ENCODE measurements around the gene GGCX. TPM values are rescaled to one million over a fixed set of nuclear protein-coding genes. Genes with fewer than 3 reads are reported as not detected.
A peak's percentile ranks its signal among the peaks of the same experiment; 100 is the strongest.

GGCX gene
- total and polyA plus RNA-seq, 2 of the 13 experiments (the other 11 are each of a cell fraction or from before 2014, with no cell fraction given), result 72.5 to 103 TPM

DNA sequence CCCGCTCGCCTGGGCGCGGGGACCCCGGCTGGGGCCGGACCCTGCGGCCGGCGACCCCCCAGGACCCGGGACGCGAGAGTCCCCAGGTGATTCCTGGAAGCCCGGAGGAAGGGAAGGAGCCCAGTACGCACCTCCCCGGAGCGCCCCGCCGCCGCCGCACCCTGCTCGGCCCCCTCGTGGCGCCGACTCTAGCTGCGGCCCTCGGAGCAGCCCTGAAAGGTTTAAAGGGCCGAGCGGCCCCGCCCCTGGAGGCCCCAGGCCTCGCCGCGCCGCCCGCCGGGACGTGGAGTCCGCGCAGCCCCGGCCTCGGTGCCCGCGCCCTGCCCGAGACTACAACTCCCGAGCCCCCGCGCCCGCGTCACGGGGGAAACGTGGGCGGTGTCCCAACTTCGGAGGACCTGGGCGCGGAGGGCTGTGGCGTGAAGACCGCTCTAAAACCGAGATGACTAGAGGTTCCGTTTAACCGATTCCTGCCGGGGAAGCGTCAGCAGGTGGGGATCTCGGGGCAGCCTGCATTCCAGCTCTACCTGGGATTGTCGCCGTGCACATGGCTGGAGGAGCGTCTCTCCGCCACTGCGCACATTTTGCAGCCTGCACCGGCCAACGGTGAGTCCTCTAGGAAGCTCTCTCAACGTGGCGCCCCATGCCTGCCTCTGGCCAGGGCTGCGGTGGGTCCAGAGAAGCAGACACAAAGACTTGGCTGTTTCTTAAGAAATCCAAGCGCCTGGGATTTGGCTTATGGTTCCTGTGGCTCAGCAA lies 41.4 kb upstream of the GGCX start, which contains the start of gene TMEM150A (continued):
- 0 out of 2 replicates have a peak, but pooled peaks have one; percentile 13 for TF ChIP-seq ZNF441 (CRISPR knock-in tag; IDR thresholded peaks at IDR 0.05; ENCODE audit: borderline replicate concordance)
- peak in 1 of 2 experiments; percentile 53; a peak in 2 of 4 replicates for TF ChIP-seq KLF16 (CRISPR knock-in tag; IDR thresholded peaks at IDR 0.05)
- no peak; the same call in 1 of the 2 replicates for TF ChIP-seq ZNF124 (CRISPR knock-in tag; IDR thresholded peaks at IDR 0.05)
- TF ChIP-seq, protein P1, sequence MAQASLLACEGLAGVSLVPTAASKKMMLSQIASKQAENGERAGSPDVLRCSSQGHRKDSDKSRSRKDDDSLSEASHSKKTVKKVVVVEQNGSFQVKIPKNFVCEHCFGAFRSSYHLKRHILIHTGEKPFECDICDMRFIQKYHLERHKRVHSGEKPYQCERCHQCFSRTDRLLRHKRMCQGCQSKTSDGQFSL (CRISPR knock-in tag; IDR thresholded peaks at IDR 0.05), result 0 out of 2 replicates have a peak, but pooled peaks have one; percentile 2
- TF ChIP-seq RELA (CRISPR knock-in tag; IDR thresholded peaks at IDR 0.05), result no peak
- TF ChIP-seq THYN1 (CRISPR knock-in tag; IDR thresholded peaks at IDR 0.05; ENCODE audit: borderline replicate concordance, low read depth), result no peak
- TF ChIP-seq TP53 (CRISPR knock-in tag; conservative IDR thresholded peaks at IDR 0.05), result no peak
- no peak for TF ChIP-seq ZSCAN29 (CRISPR knock-in tag; conservative IDR thresholded peaks at IDR 0.05)
- TF ChIP-seq STAT5B (CRISPR knock-in tag; IDR thresholded peaks at IDR 0.05), result no peak
- TF ChIP-seq, protein P2, sequence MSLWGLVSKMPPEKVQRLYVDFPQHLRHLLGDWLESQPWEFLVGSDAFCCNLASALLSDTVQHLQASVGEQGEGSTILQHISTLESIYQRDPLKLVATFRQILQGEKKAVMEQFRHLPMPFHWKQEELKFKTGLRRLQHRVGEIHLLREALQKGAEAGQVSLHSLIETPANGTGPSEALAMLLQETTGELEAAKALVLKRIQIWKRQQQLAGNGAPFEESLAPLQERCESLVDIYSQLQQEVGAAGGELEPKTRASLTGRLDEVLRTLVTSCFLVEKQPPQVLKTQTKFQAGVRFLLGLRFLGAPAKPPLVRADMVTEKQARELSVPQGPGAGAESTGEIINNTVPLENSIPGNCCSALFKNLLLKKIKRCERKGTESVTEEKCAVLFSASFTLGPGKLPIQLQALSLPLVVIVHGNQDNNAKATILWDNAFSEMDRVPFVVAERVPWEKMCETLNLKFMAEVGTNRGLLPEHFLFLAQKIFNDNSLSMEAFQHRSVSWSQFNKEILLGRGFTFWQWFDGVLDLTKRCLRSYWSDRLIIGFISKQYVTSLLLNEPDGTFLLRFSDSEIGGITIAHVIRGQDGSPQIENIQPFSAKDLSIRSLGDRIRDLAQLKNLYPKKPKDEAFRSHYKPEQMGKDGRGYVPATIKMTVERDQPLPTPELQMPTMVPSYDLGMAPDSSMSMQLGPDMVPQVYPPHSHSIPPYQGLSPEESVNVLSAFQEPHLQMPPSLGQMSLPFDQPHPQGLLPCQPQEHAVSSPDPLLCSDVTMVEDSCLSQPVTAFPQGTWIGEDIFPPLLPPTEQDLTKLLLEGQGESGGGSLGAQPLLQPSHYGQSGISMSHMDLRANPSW (CRISPR knock-in tag; IDR thresholded peaks at IDR 0.05; ENCODE audit: borderline replicate concordance), result no peak
- TF ChIP-seq, protein P3, sequence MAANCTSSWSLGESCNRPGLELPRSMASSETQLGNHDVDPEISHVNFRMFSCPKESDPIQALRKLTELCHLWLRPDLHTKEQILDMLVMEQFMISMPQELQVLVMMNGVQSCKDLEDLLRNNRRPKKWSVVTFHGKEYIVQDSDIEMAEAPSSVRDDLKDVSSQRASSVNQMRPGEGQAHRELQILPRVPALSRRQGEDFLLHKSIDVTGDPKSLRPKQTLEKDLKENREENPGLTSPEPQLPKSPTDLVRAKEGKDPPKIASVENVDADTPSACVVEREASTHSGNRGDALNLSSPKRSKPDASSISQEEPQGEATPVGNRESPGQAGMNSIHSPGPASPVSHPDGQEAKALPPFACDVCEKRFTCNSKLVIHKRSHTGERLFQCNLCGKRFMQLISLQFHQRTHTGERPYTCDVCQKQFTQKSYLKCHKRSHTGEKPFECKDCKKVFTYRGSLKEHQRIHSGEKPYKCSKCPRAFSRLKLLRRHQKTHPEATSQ (CRISPR knock-in tag; IDR thresholded peaks at IDR 0.05; ENCODE audit: borderline replicate concordance), result no peak
- no peak for TF ChIP-seq HHEX (CRISPR knock-in tag; IDR thresholded peaks at IDR 0.05)
- TF ChIP-seq FOXO1 (CRISPR knock-in tag; IDR thresholded peaks at IDR 0.05), result peak; percentile 54; the same call in 1 of the 2 replicates
- TF ChIP-seq, protein P4, sequence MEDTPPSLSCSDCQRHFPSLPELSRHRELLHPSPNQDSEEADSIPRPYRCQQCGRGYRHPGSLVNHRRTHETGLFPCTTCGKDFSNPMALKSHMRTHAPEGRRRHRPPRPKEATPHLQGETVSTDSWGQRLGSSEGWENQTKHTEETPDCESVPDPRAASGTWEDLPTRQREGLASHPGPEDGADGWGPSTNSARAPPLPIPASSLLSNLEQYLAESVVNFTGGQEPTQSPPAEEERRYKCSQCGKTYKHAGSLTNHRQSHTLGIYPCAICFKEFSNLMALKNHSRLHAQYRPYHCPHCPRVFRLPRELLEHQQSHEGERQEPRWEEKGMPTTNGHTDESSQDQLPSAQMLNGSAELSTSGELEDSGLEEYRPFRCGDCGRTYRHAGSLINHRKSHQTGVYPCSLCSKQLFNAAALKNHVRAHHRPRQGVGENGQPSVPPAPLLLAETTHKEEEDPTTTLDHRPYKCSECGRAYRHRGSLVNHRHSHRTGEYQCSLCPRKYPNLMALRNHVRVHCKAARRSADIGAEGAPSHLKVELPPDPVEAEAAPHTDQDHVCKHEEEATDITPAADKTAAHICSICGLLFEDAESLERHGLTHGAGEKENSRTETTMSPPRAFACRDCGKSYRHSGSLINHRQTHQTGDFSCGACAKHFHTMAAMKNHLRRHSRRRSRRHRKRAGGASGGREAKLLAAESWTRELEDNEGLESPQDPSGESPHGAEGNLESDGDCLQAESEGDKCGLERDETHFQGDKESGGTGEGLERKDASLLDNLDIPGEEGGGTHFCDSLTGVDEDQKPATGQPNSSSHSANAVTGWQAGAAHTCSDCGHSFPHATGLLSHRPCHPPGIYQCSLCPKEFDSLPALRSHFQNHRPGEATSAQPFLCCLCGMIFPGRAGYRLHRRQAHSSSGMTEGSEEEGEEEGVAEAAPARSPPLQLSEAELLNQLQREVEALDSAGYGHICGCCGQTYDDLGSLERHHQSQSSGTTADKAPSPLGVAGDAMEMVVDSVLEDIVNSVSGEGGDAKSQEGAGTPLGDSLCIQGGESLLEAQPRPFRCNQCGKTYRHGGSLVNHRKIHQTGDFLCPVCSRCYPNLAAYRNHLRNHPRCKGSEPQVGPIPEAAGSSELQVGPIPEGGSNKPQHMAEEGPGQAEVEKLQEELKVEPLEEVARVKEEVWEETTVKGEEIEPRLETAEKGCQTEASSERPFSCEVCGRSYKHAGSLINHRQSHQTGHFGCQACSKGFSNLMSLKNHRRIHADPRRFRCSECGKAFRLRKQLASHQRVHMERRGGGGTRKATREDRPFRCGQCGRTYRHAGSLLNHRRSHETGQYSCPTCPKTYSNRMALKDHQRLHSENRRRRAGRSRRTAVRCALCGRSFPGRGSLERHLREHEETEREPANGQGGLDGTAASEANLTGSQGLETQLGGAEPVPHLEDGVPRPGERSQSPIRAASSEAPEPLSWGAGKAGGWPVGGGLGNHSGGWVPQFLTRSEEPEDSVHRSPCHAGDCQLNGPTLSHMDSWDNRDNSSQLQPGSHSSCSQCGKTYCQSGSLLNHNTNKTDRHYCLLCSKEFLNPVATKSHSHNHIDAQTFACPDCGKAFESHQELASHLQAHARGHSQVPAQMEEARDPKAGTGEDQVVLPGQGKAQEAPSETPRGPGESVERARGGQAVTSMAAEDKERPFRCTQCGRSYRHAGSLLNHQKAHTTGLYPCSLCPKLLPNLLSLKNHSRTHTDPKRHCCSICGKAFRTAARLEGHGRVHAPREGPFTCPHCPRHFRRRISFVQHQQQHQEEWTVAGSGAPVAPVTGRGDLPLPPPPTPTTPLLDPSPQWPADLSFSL (CRISPR knock-in tag; IDR thresholded peaks at IDR 0.05), result no peak
- peak; percentile 72; the same call in 1 of the 2 replicates for TF ChIP-seq ZNF776 (CRISPR knock-in tag; IDR thresholded peaks at IDR 0.05)
- TF ChIP-seq, protein P5, sequence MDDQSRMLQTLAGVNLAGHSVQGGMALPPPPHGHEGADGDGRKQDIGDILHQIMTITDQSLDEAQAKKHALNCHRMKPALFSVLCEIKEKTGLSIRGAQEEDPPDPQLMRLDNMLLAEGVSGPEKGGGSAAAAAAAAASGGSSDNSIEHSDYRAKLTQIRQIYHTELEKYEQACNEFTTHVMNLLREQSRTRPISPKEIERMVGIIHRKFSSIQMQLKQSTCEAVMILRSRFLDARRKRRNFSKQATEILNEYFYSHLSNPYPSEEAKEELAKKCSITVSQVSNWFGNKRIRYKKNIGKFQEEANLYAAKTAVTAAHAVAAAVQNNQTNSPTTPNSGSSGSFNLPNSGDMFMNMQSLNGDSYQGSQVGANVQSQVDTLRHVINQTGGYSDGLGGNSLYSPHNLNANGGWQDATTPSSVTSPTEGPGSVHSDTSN (CRISPR knock-in tag; IDR thresholded peaks at IDR 0.05; ENCODE audit: borderline replicate concordance), result no peak

Measured in HepG2 (cell line).